Tibial nerve (tissue), 4 donors: ENCODE measurements around the gene AXIN1. TPM values are rescaled to one million over a fixed set of nuclear protein-coding genes. Genes with fewer than 3 reads are reported as not detected.

ENCODE experiments used
- DNase-seq, 2 donors: peaks; one replicate each; pipeline ENCODE4 v3.0.0-alpha.2; 2019; ENCODE audit warnings: low spot score in 2 of 2
- H3K27ac ChIP-seq, 4 donors: fragments of 200-600 bp; sonication (generic) in 3 of 4; one replicate each; pipeline ENCODE4 v1.5.1; 2017 to 2019; ENCODE audit warnings: mild to moderate bottlenecking in 1 of 4
- H3K27me3 ChIP-seq, 2 donors: fragments of 200-600 bp; sonication (generic) in 1 of 2; one replicate each; pipeline versions ENCODE4 v1.5.1 to v1.6.0; 2017 to 2019
- H3K36me3 ChIP-seq, 3 donors: fragments of 200-600 bp; sonication (generic); one replicate each; pipeline ENCODE4 v1.5.1; 2018 to 2019
- H3K4me1 ChIP-seq, 4 donors: fragments of 200-600 bp; sonication (generic) in 3 of 4; one replicate each; pipeline ENCODE4 v1.5.1; 2017 to 2019
- H3K4me3 ChIP-seq, 4 donors: fragments of 200-600 bp; sonication (generic) in 3 of 4; one replicate each; pipeline ENCODE4 v1.5.1; 2017 to 2019; ENCODE audit warnings: mild to moderate bottlenecking in 1 of 4, moderate library complexity in 1 of 4
- H3K9me3 ChIP-seq, 4 donors: fragments of 200-600 bp; sonication (generic) in 3 of 4; one replicate each; pipeline ENCODE4 v1.5.1; 2017 to 2019
- EP300 ChIP-seq, 2 donors: sonication (generic); formaldehyde crosslinking; IDR thresholded peaks; one replicate each; pipeline ENCODE4 v1.6.1; 2017; ENCODE audit warnings: antibody characterized with exemption in 2 of 2, mild to moderate bottlenecking in 1 of 2
- POLR2A ChIP-seq, 2 donors: fragments of 450-650 bp; IDR thresholded peaks; one replicate each; pipeline ENCODE4 v1.6.1; 2017; ENCODE audit warnings: antibody characterized with exemption in 2 of 2, mild to moderate bottlenecking in 2 of 2, moderate library complexity in 2 of 2
- WGBS, 2 donors: methylation state at CpG; one replicate each; pipeline ENCODE4 v1.1.5; 2018; 5-methylcytosine and 5-hydroxymethylcytosine counted together
- total RNA-seq, 4 donors: library from RNA; depleted of rRNA; stranded (reverse); fragments of >200 nt; gene quantifications; one replicate each; pipeline ENCODE4 v1.1.0, GENCODE V29; 2016
- TF ChIP-seq, protein P1 (sequence below), 5 experiments: fragments of 200-600 bp in 3 of 5; fragments of 450-650 bp in 2 of 5; sonication (generic) in 3 of 5; IDR thresholded peaks; one replicate each; pipeline ENCODE4 v1.5.1; 2016 to 2019; ENCODE audit warnings: antibody characterized with exemption in 5 of 5, mild to moderate bottlenecking in 3 of 5, moderate library complexity in 2 of 5

The AXIN1 gene
- total RNA-seq, 4 donors from 2014 or later = 23.4 to 37.1 (median 25.0) TPM

DNA sequence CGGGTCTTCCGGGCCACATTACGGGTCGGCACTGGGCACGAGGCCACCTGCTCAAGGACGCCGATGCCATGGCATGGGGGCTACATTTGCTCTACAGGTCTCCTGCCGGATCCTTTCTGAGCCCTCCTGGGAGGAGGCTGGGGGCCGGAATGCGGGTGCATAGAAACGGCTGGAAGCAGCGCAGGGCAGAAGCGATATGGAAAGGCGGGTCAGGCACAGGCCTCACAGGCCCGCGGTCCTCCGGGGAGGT lies 28.4 kb downstream of the AXIN1 start:
- Histone ChIP-seq H3K27ac (no peak overlapping the region), H3K4me1 (peaks cover 0 to 37% (median 22%) of the 10 kb centered on the region in 4 donors), H3K36me3 (peaks cover 0 to 5% (median 0%) of the 10 kb centered on the region in 3 donors), H3K4me3 (no peak overlapping the region), H3K9me3 (no peaks in the 10 kb centered on the region), H3K27me3 (no peaks in the 10 kb centered on the region)
- WGBS, 2 donors = 85 to 87% methylated on average over 13 to 17 of the region's 17 CpGs
- TF ChIP-seq EP300 (IDR thresholded peaks at IDR 0.05) = no peak
- TF ChIP-seq, protein P1, sequence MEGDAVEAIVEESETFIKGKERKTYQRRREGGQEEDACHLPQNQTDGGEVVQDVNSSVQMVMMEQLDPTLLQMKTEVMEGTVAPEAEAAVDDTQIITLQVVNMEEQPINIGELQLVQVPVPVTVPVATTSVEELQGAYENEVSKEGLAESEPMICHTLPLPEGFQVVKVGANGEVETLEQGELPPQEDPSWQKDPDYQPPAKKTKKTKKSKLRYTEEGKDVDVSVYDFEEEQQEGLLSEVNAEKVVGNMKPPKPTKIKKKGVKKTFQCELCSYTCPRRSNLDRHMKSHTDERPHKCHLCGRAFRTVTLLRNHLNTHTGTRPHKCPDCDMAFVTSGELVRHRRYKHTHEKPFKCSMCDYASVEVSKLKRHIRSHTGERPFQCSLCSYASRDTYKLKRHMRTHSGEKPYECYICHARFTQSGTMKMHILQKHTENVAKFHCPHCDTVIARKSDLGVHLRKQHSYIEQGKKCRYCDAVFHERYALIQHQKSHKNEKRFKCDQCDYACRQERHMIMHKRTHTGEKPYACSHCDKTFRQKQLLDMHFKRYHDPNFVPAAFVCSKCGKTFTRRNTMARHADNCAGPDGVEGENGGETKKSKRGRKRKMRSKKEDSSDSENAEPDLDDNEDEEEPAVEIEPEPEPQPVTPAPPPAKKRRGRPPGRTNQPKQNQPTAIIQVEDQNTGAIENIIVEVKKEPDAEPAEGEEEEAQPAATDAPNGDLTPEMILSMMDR (IDR thresholded peaks at IDR 0.05) = no peak
- no peak for TF ChIP-seq POLR2A (IDR thresholded peaks at IDR 0.05)
- no peak for DNase-seq

DNA sequence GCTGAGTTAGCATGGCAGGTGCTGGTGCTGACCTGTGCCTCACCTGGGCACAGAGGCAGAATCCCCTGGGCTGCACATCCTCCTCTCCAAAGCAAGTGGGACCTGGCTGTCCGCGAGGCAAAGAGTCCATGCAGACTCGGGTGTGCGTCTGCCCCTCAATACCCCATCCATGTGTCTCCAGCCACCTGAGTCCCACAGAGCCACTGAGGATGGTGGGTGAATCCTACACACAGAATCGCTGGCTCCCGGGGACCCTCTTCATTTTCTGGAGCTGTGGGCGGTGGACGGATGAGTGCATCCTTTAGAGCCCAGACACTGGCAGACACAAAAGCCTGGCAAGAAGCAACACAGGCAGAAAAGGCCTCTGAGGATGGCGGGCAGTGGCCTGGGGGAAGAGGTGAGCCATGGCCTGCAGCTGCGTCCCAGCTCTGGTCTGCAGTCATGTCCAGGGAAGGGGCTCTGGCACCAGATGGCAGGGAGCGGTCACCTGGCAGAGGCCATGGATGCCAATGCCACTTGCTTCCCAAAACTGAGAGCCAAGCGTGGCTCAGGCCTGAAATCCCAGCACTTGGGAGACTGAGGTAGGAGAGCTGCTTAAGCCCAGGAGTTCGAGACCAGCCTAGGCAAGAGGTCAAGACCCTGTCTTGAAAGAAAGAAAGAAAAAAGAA lies 29.9 kb downstream of the AXIN1 start:
- no peak overlapping the region for H3K4me3 ChIP-seq
- H3K27ac ChIP-seq = no peak overlapping the region
- no peak for TF ChIP-seq POLR2A (IDR thresholded peaks at IDR 0.05)
- TF ChIP-seq, protein P1 (IDR thresholded peaks at IDR 0.05) = no peak
- TF ChIP-seq EP300 (IDR thresholded peaks at IDR 0.05) = no peak
- 84 to 85% methylated on average over 13 of the region's 13 CpGs for WGBS, 2 donors
- no peaks in the 10 kb centered on the region for H3K27me3 ChIP-seq
- H3K36me3 ChIP-seq = peaks cover 0 to 14% (median 0%) of the 10 kb centered on the region in 3 donors
- no peaks in the 10 kb centered on the region for H3K9me3 ChIP-seq
- peaks cover 0 to 28% (median 16%) of the 10 kb centered on the region in 4 donors for H3K4me1 ChIP-seq
- DNase-seq = no peak

DNA sequence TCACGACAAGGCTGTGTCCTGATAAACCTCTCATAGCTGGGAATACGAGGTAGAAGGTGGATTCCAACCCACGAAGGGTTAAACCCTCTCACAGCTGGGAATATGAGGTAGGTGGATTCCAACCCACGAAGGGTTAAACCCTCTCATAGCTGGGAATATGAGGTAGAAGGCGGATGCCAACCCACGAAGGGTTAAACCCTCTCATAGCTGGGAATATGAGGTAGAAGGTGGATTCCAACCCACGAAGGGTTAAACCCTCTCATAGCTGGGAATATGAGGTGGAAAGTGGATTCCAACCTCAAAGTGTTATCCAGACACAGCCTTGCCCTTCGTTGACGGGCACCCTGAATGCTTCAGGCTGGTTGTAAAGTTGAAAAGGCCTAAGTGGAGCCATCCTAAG lies 31.0 kb downstream of the AXIN1 start:
- no peak overlapping the region for H3K27ac ChIP-seq
- WGBS, 2 donors = 63 to 69% methylated on average over 9 of the region's 9 CpGs
- peaks cover 0 to 17% (median 8%) of the 10 kb centered on the region in 4 donors for H3K4me1 ChIP-seq
- TF ChIP-seq, protein P1 (IDR thresholded peaks at IDR 0.05) = no peak
- TF ChIP-seq EP300 (IDR thresholded peaks at IDR 0.05) = no peak
- no peak for TF ChIP-seq POLR2A (IDR thresholded peaks at IDR 0.05)
- H3K4me3 ChIP-seq = no peak overlapping the region
- no peak for DNase-seq
- peaks cover 0 to 20% (median 0%) of the 10 kb centered on the region in 3 donors for H3K36me3 ChIP-seq
- no peaks in the 10 kb centered on the region for H3K27me3 ChIP-seq
- no peaks in the 10 kb centered on the region for H3K9me3 ChIP-seq

DNA sequence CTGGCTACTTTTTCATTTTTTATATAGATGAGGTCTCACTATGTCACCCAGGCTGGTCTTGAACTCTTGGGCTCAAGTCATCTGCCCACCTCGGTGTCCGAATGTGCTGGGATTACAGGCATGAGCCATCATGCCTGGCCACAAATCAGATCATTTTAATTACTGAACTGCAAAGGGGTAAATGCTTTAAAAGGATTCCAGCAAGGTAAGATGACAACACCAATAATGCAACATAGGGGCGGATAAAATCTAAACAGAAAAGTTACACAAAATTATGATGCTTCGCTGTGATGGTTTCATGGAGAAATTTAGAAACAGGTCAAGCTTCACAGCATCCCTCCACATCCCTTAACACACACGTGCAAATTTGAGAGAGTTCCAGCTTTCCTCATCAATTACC lies 32.3 kb downstream of the AXIN1 start:
- 91 to 93% methylated on average over 5 of the region's 5 CpGs for WGBS, 2 donors
- no peak for DNase-seq
- peaks cover 0 to 20% (median 0%) of the 10 kb centered on the region in 3 donors for H3K36me3 ChIP-seq
- no peaks in the 10 kb centered on the region for H3K27me3 ChIP-seq
- H3K9me3 ChIP-seq = no peaks in the 10 kb centered on the region
- no peak for TF ChIP-seq EP300 (IDR thresholded peaks at IDR 0.05)
- TF ChIP-seq, protein P1 (IDR thresholded peaks at IDR 0.05) = no peak
- no peak for TF ChIP-seq POLR2A (IDR thresholded peaks at IDR 0.05)
- no peak overlapping the region for H3K27ac ChIP-seq
- H3K4me3 ChIP-seq = no peak overlapping the region
- H3K4me1 ChIP-seq = peaks cover 0 to 9% (median 4%) of the 10 kb centered on the region in 4 donors

DNA sequence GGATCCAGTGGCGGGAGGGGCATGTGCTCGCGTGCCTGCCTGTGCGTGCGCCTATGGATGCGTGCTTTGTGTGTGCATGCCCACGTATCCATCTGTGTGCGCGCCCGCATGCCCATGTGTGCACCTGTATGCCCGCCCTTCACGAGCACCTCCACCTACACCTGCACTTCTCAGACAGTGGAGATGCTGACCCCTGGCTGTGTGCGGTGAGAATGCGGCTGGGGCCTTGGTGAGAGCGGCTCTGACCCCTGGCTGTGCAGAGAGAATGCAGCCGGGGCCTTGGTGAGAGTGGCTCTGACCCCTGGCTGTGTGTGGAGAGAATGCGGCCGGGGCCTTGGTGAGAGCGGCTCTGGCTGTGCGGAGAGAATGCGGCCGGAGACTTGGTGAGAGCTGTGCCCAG lies 33.9 kb downstream of the AXIN1 start:
- TF ChIP-seq, protein P1 (IDR thresholded peaks at IDR 0.05) = no peak
- no peak for TF ChIP-seq EP300 (IDR thresholded peaks at IDR 0.05)
- no peak for TF ChIP-seq POLR2A (IDR thresholded peaks at IDR 0.05)
- H3K4me1 ChIP-seq = no peaks in the 10 kb centered on the region
- H3K27ac ChIP-seq = no peak overlapping the region
- no peaks in the 10 kb centered on the region for H3K27me3 ChIP-seq
- H3K9me3 ChIP-seq = no peaks in the 10 kb centered on the region
- H3K4me3 ChIP-seq = no peak overlapping the region
- WGBS, 2 donors = 83 to 85% methylated on average over 14 to 22 of the region's 22 CpGs
- no peak for DNase-seq
- peaks cover 0 to 29% (median 0%) of the 10 kb centered on the region in 3 donors for H3K36me3 ChIP-seq
